ENCODE data around the gene MRPL12.
A peak's percentile ranks its signal among the peaks of the same experiment; 100 is the strongest.

MRPL12 gene

DNA sequence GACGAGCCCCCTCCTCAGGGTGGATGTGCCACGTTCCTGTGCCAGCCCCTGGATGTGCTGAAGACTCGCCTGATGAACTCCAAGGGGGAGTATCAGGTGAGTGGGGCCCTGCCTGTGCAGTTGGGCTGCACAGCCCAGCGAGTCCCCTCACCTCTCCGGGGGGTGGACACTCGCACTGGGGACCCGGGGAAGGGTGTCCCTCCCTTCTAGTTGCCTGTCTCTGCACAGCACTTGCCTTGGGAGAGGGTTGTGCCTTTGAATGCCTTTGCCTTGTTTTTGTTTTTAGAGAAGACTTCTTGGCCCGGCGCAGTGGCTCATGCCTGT is 14.6 kb downstream of the MRPL12 start:
- TF ChIP-seq JUND (IDR thresholded peaks at IDR 0.05; ENCODE audit: low read depth), result no peak
- in situ Hi-C loops (cut with HindIII; ENCODE audit: low pct_unique_long_range_greater_than_20kb, low sequenced_read_pairs), result no loop called here
- DNase-seq (ENCODE audit: low read depth in 1 of 2, low spot score in 1 of 2), result no peak

DNA sequence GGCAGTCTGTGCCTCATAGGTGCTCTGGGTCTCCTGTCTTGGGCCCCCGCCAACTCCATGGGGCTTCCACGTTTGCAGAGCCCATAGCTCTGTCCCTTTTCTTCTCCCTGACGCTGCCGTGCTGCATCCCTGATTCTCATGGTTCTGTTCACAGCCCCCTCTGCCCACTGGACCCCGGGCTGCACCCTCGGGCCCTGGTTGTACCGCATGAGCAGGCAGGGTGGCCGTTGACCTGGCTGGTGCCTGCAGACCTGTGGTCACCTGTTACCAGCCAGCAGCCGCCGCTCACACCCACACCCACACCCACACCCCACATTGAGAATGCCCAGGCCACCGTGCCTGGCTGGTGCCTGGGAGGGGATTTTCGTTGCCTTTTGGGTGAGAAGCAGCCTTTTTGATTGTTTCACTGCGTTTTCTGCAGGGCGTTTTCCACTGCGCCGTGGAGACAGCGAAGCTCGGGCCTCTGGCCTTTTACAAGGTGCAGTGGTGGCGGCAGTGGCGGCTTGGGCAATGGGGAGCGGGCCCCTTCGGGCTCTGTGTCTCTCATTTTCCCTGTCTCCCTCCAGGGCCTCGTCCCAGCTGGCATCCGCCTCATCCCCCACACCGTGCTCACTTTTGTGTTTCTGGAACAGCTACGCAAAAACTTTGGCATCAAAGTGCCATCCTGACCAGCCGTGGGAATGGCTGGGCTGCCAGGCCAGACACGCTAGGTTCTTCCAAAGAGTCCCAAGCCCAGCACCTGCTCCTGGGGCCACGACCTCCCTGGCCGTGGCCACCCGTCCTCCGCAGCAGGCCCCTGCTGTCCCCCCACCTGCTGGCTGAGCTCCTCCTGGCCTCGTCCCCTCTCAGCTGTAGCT is 16.5 kb downstream of the MRPL12 start:
- TF ChIP-seq JUND (IDR thresholded peaks at IDR 0.05; ENCODE audit: low read depth), result no peak
- in situ Hi-C loops (cut with HindIII; ENCODE audit: low pct_unique_long_range_greater_than_20kb, low sequenced_read_pairs), result no loop called here
- DNase-seq (ENCODE audit: low read depth in 1 of 2, low spot score in 1 of 2), result no peak

- in situ Hi-C loops (cut with HindIII; ENCODE audit: low pct_unique_long_range_greater_than_20kb, low sequenced_read_pairs), result no loop called here
Measured at GRCh38 chr17:81720267-81721071, 17.3 kb downstream of the MRPL12 start.

GRCh38 chr17:81722184-81723120 is 19.3 kb downstream of the MRPL12 start:
- no peak for TF ChIP-seq JUND (IDR thresholded peaks at IDR 0.05; ENCODE audit: low read depth)
- peak; percentile 84 to 89 for DNase-seq (ENCODE audit: low read depth in 1 of 2, low spot score in 1 of 2)
- in situ Hi-C loops (cut with HindIII; ENCODE audit: low pct_unique_long_range_greater_than_20kb, low sequenced_read_pairs), result no loop called here

More at GRCh38 chr17:81720267-81721071, 17.3 kb downstream of the MRPL12 start:
- no peak for TF ChIP-seq JUND (IDR thresholded peaks at IDR 0.05; ENCODE audit: low read depth)
- no peak for DNase-seq (ENCODE audit: low read depth in 1 of 2, low spot score in 1 of 2)

GRCh38 chr17:81723651-81724209 is 20.6 kb downstream of the MRPL12 start:
- in situ Hi-C loops (cut with HindIII; ENCODE audit: low pct_unique_long_range_greater_than_20kb, low sequenced_read_pairs), result no loop called here
- DNase-seq (ENCODE audit: low read depth in 1 of 2, low spot score in 1 of 2), result peak in 1 of 2 experiments; percentile 69
- TF ChIP-seq JUND (IDR thresholded peaks at IDR 0.05; ENCODE audit: low read depth), result no peak

GRCh38 chr17:81725439-81725838 is 22.3 kb downstream of the MRPL12 start:
- no peak for DNase-seq (ENCODE audit: low read depth in 1 of 2, low spot score in 1 of 2)
- in situ Hi-C loops (cut with HindIII; ENCODE audit: low pct_unique_long_range_greater_than_20kb, low sequenced_read_pairs), result no loop called here
- TF ChIP-seq JUND (IDR thresholded peaks at IDR 0.05; ENCODE audit: low read depth), result no peak

DNA sequence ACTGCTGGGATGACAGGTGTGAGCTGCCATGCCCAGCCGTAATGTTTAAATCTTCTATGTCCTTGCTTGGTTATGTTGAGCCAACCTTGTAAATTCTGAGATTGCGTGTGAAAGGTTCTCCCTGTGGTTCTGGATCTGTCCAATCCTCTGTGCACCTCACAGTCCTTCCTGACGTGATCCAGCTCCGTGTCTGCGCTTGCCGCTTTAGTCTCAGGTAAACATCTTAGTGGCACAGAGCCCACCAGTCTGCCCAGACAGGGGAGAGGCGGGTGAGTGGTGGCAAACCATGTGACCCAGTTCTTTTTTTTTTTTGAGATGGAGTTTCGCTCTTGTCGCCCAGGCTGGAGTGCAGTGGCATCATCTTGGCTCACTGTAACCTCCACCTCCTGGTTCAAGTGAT is 22.8 kb downstream of the MRPL12 start:
- no peak for DNase-seq (ENCODE audit: low read depth in 1 of 2, low spot score in 1 of 2)
- TF ChIP-seq JUND (IDR thresholded peaks at IDR 0.05; ENCODE audit: low read depth), result no peak
- in situ Hi-C loops (cut with HindIII; ENCODE audit: low pct_unique_long_range_greater_than_20kb, low sequenced_read_pairs), result no loop called here

GRCh38 chr17:81727324-81728031 is 24.3 kb downstream of the MRPL12 start:
- in situ Hi-C loops (cut with HindIII; ENCODE audit: low pct_unique_long_range_greater_than_20kb, low sequenced_read_pairs), result no loop called here
- DNase-seq (ENCODE audit: low read depth in 1 of 2, low spot score in 1 of 2), result peak in 1 of 2 experiments; percentile 94
- no peak for TF ChIP-seq JUND (IDR thresholded peaks at IDR 0.05; ENCODE audit: low read depth)

GRCh38 chr17:81733507-81734404 is 30.6 kb downstream of the MRPL12 start:
- no peak for TF ChIP-seq JUND (IDR thresholded peaks at IDR 0.05; ENCODE audit: low read depth)
- in situ Hi-C loops (cut with HindIII; ENCODE audit: low pct_unique_long_range_greater_than_20kb, low sequenced_read_pairs), result no loop called here
- DNase-seq (ENCODE audit: low read depth in 1 of 2, low spot score in 1 of 2), result peak; percentile 88 to 99

- in situ Hi-C loops (cut with HindIII; ENCODE audit: low pct_unique_long_range_greater_than_20kb, low sequenced_read_pairs), result no loop called here
- TF ChIP-seq JUND (IDR thresholded peaks at IDR 0.05; ENCODE audit: low read depth), result no peak
- DNase-seq (ENCODE audit: low read depth in 1 of 2, low spot score in 1 of 2), result no peak
Measured at GRCh38 chr17:81734405-81735263, 31.5 kb downstream of the MRPL12 start.
